IMR-90 (cell line): ENCODE data around the gene RIF1.

ENCODE experiments used
- MAFK ChIP-seq: IDR thresholded peaks from 2 replicates; pipeline ENCODE4 v1.6.1; 2012; ENCODE audit warnings: low read depth, low read length, improper control_type of control experiment
- RAD21 ChIP-seq: IDR thresholded peaks from 2 replicates; pipeline ENCODE4 v1.6.1; 2012; ENCODE audit warnings: low read length, improper control_type of control experiment

DNA sequence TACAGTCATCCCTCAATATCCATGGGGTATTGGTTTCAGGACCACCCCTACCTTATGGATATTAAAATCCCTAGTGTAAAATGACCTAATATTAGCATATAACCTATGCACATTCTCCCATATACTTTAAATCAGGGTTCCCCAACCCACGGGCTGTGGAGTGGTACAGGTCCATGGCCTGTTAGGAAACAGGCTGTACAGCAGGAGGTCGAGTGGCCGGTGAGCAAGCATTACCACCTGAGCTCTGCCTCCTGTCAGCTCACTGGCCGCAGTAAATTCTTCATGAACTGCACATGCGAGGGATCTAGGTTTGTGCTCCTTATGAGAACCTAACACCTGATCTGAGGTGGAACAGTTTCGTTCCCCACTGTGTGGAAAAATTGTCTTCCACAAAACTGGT lies 73.8 kb downstream of the RIF1 start:
- TF ChIP-seq MAFK (no peak), RAD21 (no peak)
